GM19467 (cell line): ENCODE measurements around the gene LINC00632.
"Not testable (repeated sequence)": the region's sequence is repeated elsewhere in the genome, so short reads cannot be mapped to it uniquely, and the experiment has no call there.

Source experiments
- ATAC-seq: cut with Tn5 transposase; IDR thresholded peaks from one replicate; pipeline ENCODE4 v1.9.1; 2021; ENCODE audit warnings: mild to moderate bottlenecking, moderate library complexity; ENCODE audit not compliant: unreplicated experiment

LINC00632 gene

GRCh38 chrX:140709421-140709846 lies at the start of gene LINC00632:
Gene LINC00632, plus strand, starts transcription at chrX:140709759.
- ATAC-seq: no peak

GRCh38 chrX:140661643-140662042 lies 47.9 kb upstream of the LINC00632 start:
- no peak for ATAC-seq

GRCh38 chrX:140664939-140665338 lies 44.6 kb upstream of the LINC00632 start:
- no peak for ATAC-seq

- no peak for ATAC-seq
Observed at GRCh38 chrX:140672840-140673731, 36.5 kb upstream of the LINC00632 start.

- ATAC-seq: no peak
Observed at GRCh38 chrX:140687706-140688105, 21.9 kb upstream of the LINC00632 start.

- not testable (repeated sequence) for ATAC-seq
Observed at GRCh38 chrX:140691596-140691995, 18.0 kb upstream of the LINC00632 start.

GRCh38 chrX:140697618-140698017 lies 11.9 kb upstream of the LINC00632 start:
- ATAC-seq: no peak

- ATAC-seq: no peak
Observed at GRCh38 chrX:140701480-140701879, 8.1 kb upstream of the LINC00632 start.

GRCh38 chrX:140710710-140711109 lies 1.2 kb downstream of the LINC00632 start:
- no peak for ATAC-seq

- no peak for ATAC-seq
Observed at GRCh38 chrX:140711894-140712293, 2.3 kb downstream of the LINC00632 start.

GRCh38 chrX:140712413-140713173 lies 3.0 kb downstream of the LINC00632 start:
- ATAC-seq: no peak

GRCh38 chrX:140713174-140713539 lies 3.6 kb downstream of the LINC00632 start:
- ATAC-seq: no peak

- ATAC-seq: no peak
Observed at GRCh38 chrX:140715787-140716186, 6.2 kb downstream of the LINC00632 start.

GRCh38 chrX:140723121-140723715 lies 13.7 kb downstream of the LINC00632 start:
- no peak for ATAC-seq

- no peak for ATAC-seq
Observed at GRCh38 chrX:140724309-140724708, 14.8 kb downstream of the LINC00632 start.

- no peak for ATAC-seq
Observed at GRCh38 chrX:140724736-140725135, 15.2 kb downstream of the LINC00632 start.

- ATAC-seq: no peak
Observed at GRCh38 chrX:140725500-140725899, 15.9 kb downstream of the LINC00632 start.

GRCh38 chrX:140733766-140734342 lies 24.3 kb downstream of the LINC00632 start:
- ATAC-seq: no peak

GRCh38 chrX:140744085-140744484 lies 34.5 kb downstream of the LINC00632 start:
- no peak for ATAC-seq

- ATAC-seq: no peak
Observed at GRCh38 chrX:140756941-140757340, 47.4 kb downstream of the LINC00632 start.

- peak; percentile 82 for ATAC-seq
Observed at GRCh38 chrX:140762061-140762460, 52.5 kb downstream of the LINC00632 start.
